Thoracic aorta (tissue), 2 donors: Measurements from ENCODE around the gene GARNL3. TPM values are rescaled to one million over a fixed set of nuclear protein-coding genes. Genes with fewer than 3 reads are reported as not detected.

Experiments used
- ATAC-seq: fragments of 150-250 bp; one replicate; pipeline ENCODE4 v1.8.0; 2017; ENCODE audit warnings: low read depth; ENCODE audit not compliant: insufficient number of reproducible peaks, low FRiP score
- DNase-seq: peaks from one replicate; pipeline ENCODE4 v3.0.0-alpha.2; 2020; ENCODE audit warnings: low spot score
- H3K27ac ChIP-seq, 2 donors: fragments of 200-600 bp; sonication (generic); 1 replicate in 1 of 2; 2 replicates in 1 of 2; pipeline ENCODE4 v1.5.1; 2016; ENCODE audit warnings: mild to moderate bottlenecking in 2 of 2, moderate library complexity in 2 of 2
- H3K27me3 ChIP-seq: fragments of 200-600 bp; sonication (generic); replicated peaks from 2 replicates; pipeline ENCODE4 v1.6.0; 2016; ENCODE audit warnings: mild to moderate bottlenecking; ENCODE audit not compliant: insufficient read depth
- H3K36me3 ChIP-seq: fragments of 200-600 bp; sonication (generic); one replicate; pipeline ENCODE4 v1.5.1; 2016
- H3K4me1 ChIP-seq, 2 donors: fragments of 200-600 bp; sonication (generic); 1 replicate in 1 of 2; 2 replicates in 1 of 2; pipeline versions ENCODE4 v1.5.1 to v1.6.0; 2016; ENCODE audit warnings: low read depth in 2 of 2, mild to moderate bottlenecking in 1 of 2; ENCODE audit not compliant: control insufficient read depth in 1 of 2
- H3K4me3 ChIP-seq: fragments of 200-600 bp; sonication (generic); 2 replicates; pipeline ENCODE4 v1.5.1; 2016; ENCODE audit warnings: mild to moderate bottlenecking
- H3K9me3 ChIP-seq: fragments of 200-600 bp; sonication (generic); 2 replicates; pipeline ENCODE4 v1.5.1; 2016
- CTCF ChIP-seq: fragments of 200-600 bp; sonication (generic); IDR thresholded peaks from one replicate; pipeline ENCODE4 v1.5.1; 2019; ENCODE audit warnings: antibody characterized with exemption
- total RNA-seq, 2 donors: library from RNA; depleted of rRNA; stranded (reverse); fragments of >200 nt; gene quantifications; one replicate each; pipeline versions ENCODE4 v1.1.0 to v1.2.3, GENCODE V29; 2016

The GARNL3 gene
- total RNA-seq, 2 donors from 2014 or later: 59.3 to 63.4 TPM

- Histone ChIP-seq H3K27me3 (no peaks in the 10 kb centered on the region), H3K27ac (no peak overlapping the region), H3K9me3 (no peaks in the 10 kb centered on the region), H3K4me3 (no peak overlapping the region), H3K36me3 (no peaks in the 10 kb centered on the region), H3K4me1 (no peaks in the 10 kb centered on the region)
- DNase-seq (no peak), ATAC-seq (no peak)
- no peak for TF ChIP-seq CTCF
Measured at GRCh38 chr9:127415141-127415540, 150.6 kb downstream of the GARNL3 start.

GRCh38 chr9:127415657-127416056 lies 151.1 kb downstream of the GARNL3 start:
- Histone ChIP-seq H3K9me3 (no peaks in the 10 kb centered on the region), H3K27ac (no peak overlapping the region), H3K4me1 (no peaks in the 10 kb centered on the region), H3K36me3 (no peaks in the 10 kb centered on the region), H3K27me3 (no peaks in the 10 kb centered on the region), H3K4me3 (no peak overlapping the region)
- ATAC-seq: no peak
- no peak for TF ChIP-seq CTCF
- no peak for DNase-seq

GRCh38 chr9:127417131-127418036 lies 152.8 kb downstream of the GARNL3 start:
- Histone ChIP-seq H3K36me3 (no peaks in the 10 kb centered on the region), H3K4me1 (peaks cover 0 to 7% of the 10 kb centered on the region in 2 donors), H3K27me3 (no peaks in the 10 kb centered on the region), H3K9me3 (no peaks in the 10 kb centered on the region), H3K27ac (no peak overlapping the region), H3K4me3 (no peak overlapping the region)
- no peak for TF ChIP-seq CTCF
- ATAC-seq (no peak), DNase-seq (no peak)

GRCh38 chr9:127418037-127418471 lies 153.5 kb downstream of the GARNL3 start:
- no peaks in the 10 kb centered on the region for H3K9me3 ChIP-seq
- H3K4me1 ChIP-seq: peaks cover 3 to 14% of the 10 kb centered on the region in 2 donors
- no peak for DNase-seq
- H3K4me3 ChIP-seq: no peak overlapping the region
- ATAC-seq: no peak
- no peak for TF ChIP-seq CTCF
- H3K27ac ChIP-seq: no peak overlapping the region
- H3K27me3 ChIP-seq: no peaks in the 10 kb centered on the region
- H3K36me3 ChIP-seq: no peaks in the 10 kb centered on the region

GRCh38 chr9:127419348-127419747 lies 154.8 kb downstream of the GARNL3 start:
- DNase-seq: no peak
- Histone ChIP-seq H3K27ac (no peak overlapping the region), H3K36me3 (no peaks in the 10 kb centered on the region), H3K4me1 (peaks cover 3 to 18% of the 10 kb centered on the region in 2 donors), H3K9me3 (no peaks in the 10 kb centered on the region), H3K27me3 (no peaks in the 10 kb centered on the region), H3K4me3 (no peak overlapping the region)
- TF ChIP-seq CTCF: no peak
- no peak for ATAC-seq
